ENCODE measurements around the gene SEC62.

DNA sequence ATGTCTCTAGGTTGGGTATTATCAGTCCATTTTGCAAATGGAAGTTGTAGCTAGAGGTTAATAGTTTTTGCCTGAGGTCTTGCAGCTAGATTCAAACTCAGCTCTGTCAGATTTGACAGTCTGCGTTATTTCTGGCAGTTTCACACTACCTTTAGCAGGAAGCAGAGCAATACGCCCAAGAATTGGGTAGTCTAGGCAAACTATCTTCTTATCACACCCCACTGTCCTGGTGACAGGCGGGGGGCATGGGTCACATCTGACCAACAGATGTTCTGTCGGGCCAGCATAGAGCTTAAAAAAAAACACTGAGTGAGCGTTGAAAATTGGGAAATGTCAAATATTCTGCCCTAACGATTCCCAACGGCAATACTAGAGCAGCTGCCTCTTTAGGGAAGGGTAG, 76.9 kb downstream of the SEC62 start:
- TF ChIP-seq, protein P1, sequence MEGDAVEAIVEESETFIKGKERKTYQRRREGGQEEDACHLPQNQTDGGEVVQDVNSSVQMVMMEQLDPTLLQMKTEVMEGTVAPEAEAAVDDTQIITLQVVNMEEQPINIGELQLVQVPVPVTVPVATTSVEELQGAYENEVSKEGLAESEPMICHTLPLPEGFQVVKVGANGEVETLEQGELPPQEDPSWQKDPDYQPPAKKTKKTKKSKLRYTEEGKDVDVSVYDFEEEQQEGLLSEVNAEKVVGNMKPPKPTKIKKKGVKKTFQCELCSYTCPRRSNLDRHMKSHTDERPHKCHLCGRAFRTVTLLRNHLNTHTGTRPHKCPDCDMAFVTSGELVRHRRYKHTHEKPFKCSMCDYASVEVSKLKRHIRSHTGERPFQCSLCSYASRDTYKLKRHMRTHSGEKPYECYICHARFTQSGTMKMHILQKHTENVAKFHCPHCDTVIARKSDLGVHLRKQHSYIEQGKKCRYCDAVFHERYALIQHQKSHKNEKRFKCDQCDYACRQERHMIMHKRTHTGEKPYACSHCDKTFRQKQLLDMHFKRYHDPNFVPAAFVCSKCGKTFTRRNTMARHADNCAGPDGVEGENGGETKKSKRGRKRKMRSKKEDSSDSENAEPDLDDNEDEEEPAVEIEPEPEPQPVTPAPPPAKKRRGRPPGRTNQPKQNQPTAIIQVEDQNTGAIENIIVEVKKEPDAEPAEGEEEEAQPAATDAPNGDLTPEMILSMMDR (conservative IDR thresholded peaks at IDR 0.05): no peak
- TF ChIP-seq ZFX (IDR thresholded peaks at IDR 0.05): no peak
